Stimulated activated CD4-positive, alpha-beta T cell treated with anti-CD3 and anti-CD28 coated beads, Interleukin-15, amount 100 ng/mL, for 1 hour (primary cell): ENCODE results near the gene DLST.
"Not testable (repeated sequence)": the region's sequence is repeated elsewhere in the genome, so short reads cannot be mapped to it uniquely, and the experiment has no call there.

Experiments
- DNase-seq, 2 donors: peaks; one replicate each; pipeline ENCODE4 v3.0.0-alpha.2; 2020; ENCODE audit warnings: low read depth in 1 of 2, low spot score in 1 of 2

DLST gene

DNA sequence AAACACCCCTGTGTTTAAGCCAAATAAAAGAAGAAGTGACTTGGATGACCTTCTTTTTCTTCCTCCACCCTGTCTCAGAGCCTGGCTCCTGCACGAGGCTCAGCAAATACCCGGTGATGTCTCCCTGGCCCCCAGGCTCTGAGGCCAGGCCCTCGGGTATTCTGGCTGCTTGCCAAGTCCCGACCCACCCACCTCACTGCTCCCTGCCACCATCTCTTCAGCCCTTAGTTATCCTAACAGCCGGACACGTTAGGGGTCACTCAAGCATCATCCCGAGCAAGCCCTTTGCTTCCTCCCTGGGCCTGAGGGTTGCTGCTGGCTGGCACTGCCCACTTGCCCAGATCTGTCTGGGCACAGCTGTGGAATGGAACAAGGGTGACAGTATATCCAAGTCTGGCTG lies 34.1 kb downstream of the DLST start:
- no peak for DNase-seq

GRCh38 chr14:74917178-74917543 lies 35.4 kb downstream of the DLST start:
- DNase-seq, result no peak

DNA sequence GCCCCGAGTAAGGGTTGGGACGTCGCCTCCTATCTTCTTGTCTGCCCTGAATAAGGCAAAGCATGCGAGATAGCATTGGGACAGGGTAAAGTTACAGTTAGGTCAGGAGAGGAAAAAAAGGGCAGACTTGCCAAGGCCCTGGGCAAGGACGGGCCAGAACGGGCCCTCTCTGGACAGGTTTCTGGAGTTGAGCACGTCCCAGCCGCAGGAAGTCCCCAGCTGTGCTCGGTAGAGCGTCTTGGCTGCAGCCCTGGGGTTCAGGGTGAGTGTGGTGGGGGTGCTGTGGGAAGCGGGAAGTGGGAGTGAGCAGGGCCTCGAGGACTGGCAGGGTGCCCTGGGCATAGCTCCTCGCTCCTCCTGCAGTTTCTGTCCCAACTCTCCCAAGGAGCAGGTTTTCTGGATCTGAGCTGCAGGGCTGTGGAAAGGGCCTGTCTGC lies 35.9 kb downstream of the DLST start:
- DNase-seq, result no peak

DNA sequence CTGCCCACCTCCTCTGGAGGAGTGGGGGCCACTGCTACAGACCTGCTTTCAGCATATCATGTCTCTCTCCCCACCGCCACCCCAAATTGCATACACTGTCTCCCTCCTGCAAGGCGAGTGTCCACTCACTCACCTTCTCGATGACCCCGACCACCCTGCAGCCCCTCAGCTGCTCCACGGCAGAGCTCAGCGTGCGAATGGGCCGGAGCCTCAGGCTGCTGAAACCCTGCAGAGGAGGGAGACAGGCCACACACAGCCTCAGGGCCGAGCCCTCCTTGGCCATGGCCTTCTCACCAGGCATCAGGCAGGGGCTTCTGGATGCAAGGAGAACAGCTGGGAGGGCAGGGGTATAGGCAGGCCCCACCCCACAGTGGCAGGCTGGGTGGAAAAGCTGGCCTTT lies 36.7 kb downstream of the DLST start:
- no peak for DNase-seq

- DNase-seq, result no peak
Measured at GRCh38 chr14:74919421-74920165, 37.9 kb downstream of the DLST start.

DNA sequence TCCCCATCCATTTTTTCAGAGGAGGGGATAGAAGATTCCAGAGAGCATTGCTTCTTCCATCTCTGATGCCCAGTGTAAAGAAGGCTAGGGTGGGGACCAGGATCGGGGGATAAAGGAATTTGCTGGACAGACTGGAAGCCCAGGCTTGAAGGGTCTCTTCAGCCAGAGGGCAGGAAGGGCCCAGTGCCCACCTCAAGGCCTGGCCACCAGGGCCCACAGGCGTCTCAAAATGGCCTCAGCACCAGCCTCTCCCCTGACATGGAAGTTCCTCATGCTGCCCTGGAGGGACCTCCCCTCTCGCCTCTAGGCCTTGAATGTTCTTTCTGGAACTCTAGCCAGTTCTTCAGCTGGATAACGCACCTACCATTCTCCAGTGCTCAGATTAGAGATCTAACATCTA lies 38.6 kb downstream of the DLST start:
- no peak for DNase-seq

- DNase-seq, result no peak
Measured at GRCh38 chr14:74921053-74921620, 39.4 kb downstream of the DLST start.

DNA sequence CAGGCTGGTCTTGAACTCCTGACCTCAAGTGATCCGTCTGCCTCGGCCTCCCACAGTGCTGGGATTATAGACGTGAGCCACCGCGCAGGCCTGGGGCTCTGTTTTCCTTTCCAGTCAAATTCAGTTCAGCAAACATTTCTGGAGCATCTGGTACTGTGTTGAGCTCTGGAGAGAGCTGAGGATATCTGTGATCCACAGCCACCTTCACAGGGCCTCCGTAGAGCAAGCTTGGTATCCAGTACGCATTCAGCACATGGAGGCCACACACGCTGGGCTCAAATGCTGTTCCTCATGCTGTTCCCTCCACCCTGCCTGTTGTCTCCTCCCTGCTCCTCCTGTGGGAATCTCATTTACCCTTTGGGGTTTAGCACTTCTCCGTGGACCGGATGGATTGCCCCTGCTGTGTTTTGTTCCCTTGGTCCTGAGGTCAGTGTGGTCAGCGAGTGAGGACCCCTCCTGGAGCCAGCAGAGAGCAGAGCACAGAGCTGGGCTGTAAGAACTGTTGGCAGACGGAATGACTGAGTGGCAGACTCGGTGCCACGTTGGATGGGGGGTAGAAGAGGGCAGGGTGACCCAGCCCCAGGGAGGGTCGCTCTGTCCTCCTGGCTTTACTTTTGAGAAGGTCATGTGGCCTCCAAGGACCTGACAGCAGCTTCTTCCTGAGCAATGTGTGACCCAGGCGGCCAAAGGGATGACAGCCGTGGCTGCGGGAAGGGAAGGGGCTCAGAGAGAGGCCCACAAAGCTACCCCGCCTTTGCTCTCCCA lies 40.5 kb downstream of the DLST start:
- no peak for DNase-seq

DNA sequence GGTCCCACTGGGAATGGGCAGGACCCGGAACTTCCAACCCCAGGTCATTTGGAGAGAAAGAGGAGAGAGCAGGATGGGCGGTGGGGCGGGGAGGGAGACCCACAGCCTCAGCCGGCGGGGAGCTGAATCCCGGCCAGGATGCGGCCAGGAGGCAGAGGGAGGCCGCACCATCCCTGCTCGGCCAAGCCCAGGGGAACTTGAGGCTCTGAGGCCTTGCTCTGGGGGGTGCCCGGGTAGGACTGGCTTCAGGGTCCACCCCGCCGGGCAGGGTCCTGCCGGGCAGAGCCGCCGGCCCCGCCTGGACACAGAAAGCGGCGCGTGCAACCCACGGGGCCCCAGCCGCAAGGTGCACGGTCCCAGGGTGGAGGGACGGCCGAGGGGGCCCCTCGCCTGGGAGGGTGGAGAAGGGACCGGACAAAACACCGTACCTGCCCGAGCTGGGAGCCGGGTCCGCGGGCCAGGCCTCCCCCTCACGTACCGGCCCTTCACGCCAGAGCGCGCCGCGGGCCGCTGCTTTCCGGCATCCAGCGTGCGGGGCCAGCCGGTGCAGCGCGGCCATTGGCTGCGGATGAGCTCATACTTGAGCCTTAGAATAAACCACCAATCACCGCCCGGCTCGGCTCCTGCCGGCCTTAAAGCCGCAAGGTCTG lies 41.2 kb downstream of the DLST start, which contains the start of gene RPS6KL1:
Gene RPS6KL1, minus strand, starts transcription at position 509 of the 650 bp plus-strand sequence. CDS start 1,719 bp downstream, outside the sequence.
- DNase-seq, result peak; percentile 22 to 57

GRCh38 chr14:74924061-74924460 lies 42.3 kb downstream of the DLST start:
- DNase-seq, result no peak

- no peak for DNase-seq
Measured at GRCh38 chr14:74927225-74927624, 45.5 kb downstream of the DLST start.

DNA sequence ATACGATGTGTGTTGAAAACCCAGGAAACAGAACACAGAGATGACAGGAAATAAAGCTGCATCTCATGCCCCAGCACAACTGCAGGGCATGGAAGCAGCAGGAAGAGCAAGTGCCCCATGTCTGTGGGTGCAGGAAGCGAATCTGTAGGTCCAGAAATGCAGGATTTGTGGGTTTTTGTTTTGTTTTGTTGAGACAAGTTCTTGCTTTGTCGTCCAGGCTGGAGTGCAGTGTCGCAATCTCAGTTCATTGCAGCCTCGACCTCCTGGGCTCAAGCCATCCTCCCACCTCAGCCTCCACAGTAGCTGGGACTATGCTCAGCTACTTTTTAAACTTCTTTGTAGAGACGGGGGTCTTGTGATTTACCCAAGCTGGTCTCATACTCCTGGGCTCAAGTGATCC lies 47.5 kb downstream of the DLST start:
- no peak for DNase-seq

DNA sequence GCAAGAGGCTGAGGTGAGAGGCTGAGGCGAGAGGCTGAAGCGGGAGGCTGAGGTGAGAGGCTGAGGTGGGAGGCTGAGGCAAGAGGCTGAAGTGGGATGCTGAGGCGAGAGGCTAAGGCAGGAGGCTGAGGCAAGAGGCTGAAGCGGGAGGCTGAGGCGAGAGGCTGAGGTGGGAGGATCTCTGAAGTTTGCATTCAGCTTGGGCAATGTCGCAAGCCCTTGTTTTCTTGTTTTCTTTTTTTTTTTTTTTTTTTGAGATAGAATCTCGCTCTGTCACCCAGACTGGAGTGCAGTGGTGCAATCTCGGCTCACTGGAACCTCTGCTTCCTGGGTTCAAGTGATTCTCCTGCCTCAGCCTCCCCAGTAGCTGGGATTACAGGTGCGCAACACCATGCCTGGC lies 50.0 kb downstream of the DLST start:
- not testable (repeated sequence) for DNase-seq

DNA sequence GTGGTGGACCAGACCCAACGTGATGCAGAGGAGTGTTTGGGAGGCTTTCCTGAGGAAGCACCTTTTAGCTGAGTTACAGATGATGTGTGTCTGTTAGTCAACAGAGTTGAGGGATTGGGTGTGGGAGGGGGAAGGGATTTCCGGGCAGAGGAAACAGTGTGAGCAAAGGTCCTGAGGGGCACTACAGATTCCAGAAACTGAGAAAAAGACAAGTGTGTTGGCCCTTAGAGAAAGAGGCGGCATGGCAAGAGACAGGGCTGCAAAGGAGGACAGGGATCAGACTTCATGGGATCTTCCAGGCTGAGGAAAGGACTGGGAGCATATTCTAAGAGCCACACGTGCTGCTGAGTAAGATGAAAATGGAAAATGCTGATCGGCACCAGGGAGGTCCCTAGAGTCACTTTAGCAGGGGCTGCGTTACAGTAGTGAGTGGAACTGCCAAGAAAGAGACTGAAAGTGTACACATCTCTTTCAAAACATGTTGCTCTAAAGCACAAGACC lies 50.7 kb downstream of the DLST start:
- DNase-seq, result no peak

DNA sequence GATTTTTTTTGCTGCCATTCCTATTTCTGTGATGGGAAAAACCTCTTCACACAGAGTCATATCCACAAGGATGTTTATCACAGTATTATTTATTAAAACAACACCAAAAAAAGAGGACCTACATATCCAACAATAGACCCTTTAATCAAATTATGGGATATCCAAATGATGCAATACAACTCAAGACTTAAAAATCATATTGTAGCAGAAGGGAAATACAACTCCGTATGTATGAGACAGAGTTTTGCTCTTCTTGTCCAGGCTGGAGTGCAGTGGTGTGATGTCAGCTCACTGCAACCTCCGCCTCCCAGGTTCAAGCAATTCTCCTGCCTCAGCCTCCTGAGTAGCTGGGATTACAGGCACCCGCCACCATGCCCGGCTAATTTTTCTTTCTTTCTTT lies 51.2 kb downstream of the DLST start:
- not testable (repeated sequence) for DNase-seq

DNA sequence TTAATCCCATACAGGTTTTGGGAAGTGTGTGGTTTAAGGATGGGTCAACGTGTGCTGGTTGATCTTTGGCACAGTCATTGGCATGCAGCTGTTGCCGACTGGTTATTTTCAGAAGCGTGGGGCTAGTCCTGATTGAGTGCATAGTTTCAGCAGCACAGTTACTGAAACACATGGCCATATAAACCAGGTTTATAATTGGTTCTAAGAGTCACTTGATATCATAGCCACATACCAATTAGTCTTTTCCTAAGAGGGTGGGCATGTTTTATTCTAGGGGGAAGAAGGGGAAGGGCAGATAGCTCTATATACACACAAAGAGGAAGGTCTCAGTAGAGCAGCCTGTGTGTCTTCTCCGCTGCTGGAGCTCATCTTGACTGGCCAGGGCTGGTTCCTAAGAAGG lies 52.3 kb downstream of the DLST start:
- DNase-seq, result no peak

DNA sequence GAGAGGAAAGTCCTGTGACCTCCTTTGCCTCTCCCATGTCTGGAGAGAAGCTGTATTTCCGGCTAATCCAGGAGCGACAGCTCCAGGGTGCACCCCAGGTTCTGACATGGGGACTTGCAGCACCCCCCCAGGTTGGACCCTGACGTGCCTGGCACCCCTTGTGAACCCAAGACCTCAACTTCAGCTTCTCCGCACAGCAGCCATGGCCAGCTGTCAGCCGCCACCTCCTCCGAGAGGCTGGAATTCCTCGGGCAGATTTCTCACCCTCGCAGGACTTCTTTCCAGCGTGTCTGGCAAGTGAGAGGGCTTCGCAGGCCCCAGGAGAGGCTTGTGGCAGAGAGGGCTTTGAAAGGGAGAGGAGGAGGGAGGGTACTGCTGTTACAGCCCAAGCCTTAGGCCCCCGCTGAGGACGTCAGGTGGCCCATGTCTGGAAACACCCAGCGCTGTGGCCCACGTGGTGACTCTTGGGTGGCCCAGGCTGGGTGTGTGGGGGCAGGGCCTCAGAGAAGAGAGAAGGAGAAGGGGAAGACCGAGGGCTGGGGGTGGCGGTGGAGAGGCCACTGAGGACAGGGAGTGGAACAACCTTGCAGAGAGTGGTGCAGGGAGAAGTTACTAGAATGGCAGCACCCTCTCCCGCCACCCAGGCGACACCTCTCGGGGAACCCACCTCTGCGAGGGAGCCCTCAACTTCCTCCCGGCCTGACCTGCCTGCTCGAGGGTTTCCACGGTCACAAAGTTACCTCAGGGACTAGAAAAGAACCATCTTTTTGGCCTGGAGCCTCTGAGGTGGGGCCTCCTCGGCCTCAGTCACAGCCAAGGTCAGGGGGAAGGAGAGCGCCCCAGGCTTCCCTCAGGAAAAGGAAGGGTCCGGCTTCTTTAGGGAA lies 53.0 kb downstream of the DLST start:
- no peak for DNase-seq

- no peak for DNase-seq
Measured at GRCh38 chr14:74935360-74935680, 53.6 kb downstream of the DLST start.

- no peak for DNase-seq
Measured at GRCh38 chr14:74936151-74936550, 54.4 kb downstream of the DLST start.

- DNase-seq, result no peak
Measured at GRCh38 chr14:74936731-74937130, 55.0 kb downstream of the DLST start.

DNA sequence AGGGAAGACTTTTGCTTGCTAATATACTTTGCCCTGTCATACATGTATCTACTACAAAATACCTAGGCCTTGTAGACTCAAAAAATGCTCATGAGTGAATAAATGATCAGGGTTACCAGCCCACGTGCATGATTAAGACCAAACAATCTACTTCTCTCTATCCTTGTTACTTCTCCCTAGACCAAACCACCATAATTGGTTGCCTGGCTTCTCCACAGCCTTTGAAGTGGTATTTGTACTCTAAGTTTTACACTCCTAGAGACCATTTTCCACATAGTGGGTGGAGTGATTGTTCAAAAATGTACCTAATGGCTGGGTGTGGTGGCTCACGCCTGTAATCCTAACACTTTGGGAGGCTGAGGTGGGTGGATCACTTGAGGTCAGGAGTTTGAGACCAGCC lies 55.5 kb downstream of the DLST start:
- no peak for DNase-seq
